CD4-positive, alpha-beta T cell treated with Interleukin-12 subunit alpha and Interleukin-12 subunit beta, for 1 hour (primary cell): Measurements from ENCODE around the gene FHL2.

ENCODE experiments used
- DNase-seq: peaks from one replicate; pipeline ENCODE4 v3.0.0-alpha.2; 2020

FHL2 gene

DNA sequence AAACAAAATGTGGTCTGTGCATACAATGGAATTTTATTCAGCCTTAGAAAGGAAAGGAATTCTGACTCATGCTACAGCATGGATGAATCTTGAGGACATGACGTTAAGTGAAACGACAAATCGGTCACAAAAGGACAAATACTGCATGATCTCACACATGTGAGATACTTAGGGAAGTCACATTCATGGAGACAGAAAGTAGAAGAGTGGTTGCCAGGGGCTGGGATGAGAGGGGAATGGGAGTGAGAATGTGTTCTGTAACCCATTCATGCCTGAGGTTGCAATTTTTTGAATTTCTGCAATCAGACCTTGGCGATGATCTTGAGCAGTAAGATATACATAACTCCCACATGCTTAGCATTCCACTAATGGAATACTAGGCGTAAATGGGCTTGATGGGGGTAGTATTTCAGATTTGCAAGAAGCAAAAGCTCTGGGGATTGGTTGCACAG lies 22.0 kb downstream of the FHL2 start:
- DNase-seq, result no peak

DNA sequence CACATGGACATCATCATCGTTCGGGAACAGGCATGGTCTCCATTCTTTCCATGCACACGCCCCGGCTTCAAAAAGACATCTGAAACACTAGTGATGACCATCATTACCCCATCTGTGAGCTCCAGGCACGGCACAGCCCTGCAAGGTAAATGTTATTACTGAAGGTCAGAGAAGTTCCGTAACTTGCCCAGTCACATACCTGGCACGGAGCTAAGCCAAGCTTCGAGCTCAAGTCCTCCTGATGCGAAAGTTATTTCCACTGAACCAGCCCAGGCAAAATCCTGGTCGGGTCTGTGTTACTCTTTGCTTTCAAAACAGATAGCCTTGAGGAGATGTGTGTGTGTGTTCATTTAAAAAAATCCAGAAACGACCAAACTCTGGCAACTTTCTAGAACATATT lies 22.8 kb downstream of the FHL2 start:
- DNase-seq, result no peak

DNA sequence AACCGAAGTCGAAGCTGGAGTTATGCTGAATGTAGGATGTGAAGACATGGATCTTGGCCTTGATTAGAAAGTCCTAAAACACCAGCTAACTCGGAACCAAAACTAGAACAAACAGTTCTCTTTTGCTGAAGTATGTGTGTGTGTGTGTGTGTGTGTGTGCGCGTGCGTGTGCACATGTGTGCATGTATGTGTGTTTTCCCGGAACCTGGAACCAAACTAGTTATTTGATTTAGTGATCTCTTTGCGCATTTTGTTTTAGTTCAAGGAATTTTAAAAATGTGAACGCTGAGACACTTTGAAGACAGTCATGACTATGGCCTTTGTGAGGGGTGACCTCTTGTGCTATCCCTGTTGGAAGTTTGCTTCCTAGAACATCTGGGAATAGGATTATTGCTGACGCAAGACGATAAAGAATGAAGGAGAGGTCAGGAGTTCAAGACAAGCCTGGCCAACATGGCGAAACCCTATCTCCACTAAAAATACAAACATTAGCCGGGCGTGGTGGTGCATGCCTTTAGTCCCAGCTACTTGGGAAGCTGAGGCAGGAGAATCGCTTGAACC lies 23.8 kb downstream of the FHL2 start:
- no peak for DNase-seq

- DNase-seq, result peak; percentile 45
Observed at GRCh38 chr2:105373895-105374401, 24.9 kb downstream of the FHL2 start.

DNA sequence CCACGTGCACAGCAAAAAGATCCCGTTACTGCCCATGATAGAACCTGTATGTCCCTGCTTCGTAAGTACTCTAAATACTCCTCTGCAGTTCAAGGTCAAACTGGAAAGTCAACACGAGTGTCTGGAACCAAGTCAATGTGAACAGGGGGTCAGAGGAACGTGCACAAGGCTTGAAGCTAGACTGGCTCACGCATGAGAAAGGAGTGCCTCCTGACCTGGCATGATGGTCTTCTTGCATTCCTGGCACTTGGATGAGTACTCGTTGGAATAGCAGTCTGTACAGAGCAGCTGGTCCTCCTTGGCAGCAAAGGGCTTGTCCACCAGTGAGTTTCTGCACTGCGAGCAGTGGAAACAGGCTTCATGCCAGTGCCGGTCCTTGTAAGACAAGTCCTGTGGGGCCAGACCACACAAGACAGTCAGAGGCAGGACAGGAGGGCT lies 25.5 kb downstream of the FHL2 start:
- no peak for DNase-seq

DNA sequence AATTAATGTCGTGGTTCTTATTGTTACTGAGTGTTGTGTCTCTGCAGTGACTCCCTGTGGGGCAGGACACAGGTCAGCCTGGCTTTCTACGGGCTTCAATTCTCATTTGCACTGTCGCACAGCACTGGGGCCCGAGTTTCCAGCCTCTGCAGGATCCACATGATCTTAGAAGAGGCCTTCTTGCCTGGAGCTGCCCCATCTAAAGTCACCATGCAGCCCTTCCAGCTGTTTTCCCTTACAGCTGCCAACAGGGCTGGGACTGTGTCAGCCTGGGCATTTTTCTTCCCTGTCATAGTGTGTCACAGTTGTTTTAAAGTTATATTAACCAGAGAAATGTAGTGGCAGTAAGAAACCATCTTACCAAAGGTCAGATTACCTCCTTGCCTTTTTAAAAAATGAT lies 27.0 kb downstream of the FHL2 start:
- no peak for DNase-seq

- DNase-seq, result no peak
Observed at GRCh38 chr2:105371156-105371555, 27.7 kb downstream of the FHL2 start.

DNA sequence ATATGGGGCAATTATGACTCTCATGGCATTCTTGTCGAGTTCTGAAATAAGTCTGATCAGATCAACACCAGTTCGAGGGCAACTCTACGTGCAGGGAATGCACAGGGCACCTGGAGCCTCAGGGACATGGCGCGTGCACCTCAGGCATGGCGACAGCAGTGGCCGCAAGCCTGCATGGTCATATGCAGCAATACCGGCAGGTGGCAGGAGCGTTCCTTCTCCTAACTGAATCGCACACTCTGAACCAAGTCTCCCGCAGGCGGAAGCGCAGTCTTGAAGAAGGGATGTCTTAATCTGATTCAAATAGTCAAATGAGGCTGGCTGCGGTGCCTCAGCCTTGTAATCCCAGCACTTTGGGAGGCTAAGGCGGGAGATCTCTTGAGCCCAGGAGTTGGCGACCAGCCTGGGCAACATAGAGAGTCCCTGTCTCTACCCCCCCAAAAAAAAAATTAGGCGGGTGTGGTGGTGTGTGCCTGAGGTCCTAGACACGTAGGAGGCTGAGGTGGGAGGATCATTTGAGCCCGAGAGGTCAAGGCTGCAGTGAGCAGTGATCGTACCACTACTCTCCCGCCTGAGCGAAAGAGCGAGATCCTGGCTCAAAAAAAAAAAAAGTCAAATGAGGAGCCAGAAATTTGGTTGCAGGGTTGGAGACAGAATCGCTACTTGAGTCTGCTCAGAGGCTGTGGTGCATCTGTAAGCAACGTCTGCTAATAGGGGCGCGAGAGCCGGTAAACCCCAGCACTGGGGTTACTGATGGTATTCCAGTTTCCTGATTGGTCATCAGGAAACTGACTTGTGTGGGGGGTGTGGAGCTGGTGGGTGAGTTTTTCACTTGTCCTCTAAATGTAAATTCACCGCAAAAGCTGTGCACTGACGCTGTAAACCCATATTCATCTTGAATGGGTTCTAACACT lies 28.8 kb downstream of the FHL2 start:
- DNase-seq, result peak; percentile 85

DNA sequence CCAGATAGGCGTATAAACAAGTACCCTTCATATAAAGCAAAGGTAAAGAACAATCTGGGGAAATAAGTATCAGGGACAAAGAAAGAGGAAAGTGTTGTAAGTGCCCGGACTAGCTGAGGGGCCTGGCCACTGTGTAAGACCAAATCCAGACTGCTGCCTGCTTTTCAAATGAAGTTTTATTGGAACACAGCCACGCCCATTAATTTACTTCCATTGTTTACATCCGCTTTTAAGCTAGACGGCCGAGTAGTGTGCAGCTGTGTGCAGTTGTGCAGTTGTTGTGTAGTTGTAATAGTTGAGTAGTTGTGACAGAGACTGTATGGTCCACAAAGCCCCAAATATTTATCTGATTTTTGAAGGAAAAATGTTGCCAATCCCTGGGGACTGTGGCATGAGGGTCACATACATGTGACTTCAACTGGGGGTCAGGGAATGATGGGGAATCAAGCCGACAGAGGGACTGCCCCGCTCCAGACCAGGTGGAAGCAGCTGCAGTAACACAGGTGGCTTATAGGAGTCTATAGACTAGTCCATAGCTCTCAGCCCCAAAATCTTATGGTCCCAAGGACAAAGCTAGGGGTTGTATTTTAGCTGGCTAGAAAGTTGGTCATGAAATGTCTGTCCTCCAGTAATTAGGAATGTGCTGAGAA lies 30.0 kb downstream of the FHL2 start:
- DNase-seq, result no peak

- DNase-seq, result no peak
Observed at GRCh38 chr2:105365206-105365605, 33.6 kb downstream of the FHL2 start.

DNA sequence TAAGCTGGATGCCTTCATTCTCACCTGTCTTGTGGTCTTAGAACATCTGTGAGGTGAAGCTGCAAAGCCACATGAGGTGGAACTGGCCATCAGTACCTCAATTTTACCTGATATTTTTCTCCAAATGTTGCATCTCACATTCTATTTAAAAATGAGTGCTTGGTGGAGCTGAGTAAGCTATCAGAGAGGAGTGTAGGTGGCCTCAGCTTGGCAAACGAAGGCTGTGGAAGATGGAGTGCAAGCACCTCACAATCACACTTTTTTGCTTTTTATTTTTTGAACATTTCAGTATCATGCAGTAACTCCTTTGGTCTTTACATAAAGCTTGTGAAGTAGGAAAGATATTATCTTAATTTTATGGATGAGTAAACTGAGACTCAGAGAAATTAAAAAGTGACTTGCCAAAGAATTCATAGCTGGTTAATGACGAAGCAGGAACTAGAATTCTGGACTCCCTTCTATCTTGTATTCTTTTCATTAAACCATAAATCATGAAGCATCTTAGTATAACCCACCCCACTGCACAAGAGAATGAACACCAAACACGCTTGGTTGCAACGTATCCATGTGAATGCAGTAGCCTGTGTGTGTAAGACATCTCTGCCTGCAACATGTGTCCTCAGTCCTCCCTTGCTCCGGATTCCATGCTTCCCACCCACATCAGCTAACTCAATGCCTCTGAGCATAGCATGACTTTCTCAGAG lies 34.3 kb downstream of the FHL2 start:
- DNase-seq, result no peak

DNA sequence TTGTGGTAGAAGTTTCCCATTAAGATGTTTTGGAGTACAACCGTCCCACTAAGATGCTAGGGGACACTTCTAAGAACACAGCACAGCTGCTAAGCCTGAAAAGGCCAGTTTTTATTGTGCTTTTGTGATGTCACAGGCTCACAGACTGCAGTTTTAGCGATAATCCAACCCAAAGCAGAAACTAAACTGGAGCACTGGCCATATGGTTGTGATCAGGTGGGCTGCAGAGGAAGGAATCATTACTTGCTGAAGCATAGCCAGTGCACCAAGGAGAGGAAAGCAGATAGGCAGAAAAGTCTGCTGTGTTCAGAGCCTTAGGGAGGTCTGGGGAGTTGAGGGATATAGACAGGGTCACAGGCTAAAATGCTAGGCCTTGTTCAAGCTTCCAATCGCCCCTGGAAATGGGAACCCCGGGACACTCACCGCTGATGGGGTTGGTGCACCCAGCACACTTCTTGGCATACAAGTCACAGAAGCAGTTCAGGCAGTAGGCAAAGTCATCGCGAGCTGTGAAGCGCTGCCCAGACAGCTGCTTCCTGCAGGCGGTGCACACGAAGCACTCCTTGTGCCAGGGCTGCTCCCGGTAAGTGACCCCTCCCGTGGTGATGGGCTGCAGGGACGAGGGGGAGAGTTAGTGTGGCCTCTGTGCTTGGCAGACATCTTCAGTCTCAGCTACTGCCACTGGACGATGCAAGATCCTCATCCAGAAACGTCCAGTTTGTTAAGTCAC lies 35.8 kb downstream of the FHL2 start:
- DNase-seq, result no peak

DNA sequence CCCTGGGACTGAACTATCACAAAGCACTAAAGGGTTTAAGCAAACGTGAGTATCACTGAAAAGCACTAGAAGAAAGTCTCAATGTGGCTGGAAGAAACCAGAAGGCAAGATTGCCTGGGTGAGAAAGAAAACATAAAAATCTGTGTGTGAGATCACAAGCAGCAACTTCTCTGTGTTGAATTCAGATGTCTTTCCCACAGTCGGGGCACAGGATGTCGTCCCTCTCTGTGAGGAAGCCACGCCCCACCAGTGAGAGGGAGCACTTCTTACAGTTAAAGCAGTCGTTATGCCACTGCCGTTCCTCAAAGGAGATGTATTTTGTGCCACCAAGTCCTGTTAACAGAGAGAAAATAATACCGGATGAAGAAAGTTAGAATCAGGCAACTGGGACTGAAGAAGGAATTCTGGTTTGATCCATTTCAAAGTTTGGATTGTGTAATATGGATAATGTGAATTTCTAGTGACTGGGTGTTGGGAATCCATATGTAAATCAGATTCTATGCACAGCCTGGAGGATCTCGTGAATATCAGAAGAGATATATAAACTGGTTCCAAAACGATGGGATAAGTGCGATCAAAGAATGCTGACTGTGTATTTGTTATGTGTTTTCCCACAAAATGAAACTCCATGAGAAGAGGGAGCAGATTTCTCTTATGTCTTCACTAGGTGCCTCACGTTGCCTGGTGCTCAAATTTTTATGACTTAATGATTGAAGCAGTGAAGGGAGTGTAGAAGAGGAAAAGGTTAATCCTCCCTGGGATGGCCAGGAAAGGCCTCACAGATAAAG lies 37.6 kb downstream of the FHL2 start:
- no peak for DNase-seq

DNA sequence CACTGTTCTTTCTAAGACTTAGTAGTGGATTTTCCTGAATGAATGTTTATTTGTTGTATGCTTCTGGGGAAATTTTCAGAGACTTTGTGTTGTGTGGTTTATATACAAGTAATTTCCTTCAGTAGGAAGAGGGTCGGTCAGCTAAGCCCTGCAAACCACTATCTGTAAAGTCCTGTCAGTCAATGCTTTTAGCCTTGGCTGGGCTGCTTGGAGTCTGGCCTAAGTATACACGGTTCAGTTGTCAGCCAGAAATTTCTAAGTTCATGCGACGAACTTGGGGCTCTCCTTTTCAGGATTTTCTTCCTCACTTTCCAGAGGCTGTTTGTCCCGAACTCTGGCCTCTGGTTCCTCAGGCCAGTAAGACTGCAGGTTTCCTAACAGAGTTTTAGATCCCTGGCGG lies 40.3 kb downstream of the FHL2 start:
- DNase-seq, result no peak

DNA sequence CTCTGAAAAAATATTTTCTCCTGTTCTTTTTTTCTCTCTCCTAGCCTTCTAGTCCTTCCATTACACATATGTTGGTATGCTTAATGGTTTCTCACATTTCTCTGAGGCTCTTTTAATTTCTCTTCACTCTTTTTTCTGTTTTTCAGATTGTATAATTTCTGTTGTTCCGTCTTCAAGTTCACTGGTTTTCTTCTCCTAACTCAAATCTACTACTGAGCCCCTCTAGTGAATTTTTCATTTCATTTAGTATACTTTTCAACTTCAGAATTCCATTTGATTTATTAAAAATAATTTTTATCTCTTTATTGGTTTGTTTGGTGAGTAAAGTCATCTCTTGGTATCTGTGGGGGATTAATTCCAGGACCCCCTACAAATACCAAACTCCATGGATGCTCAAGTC lies 41.7 kb downstream of the FHL2 start:
- DNase-seq, result no peak

- peak; percentile 40 for DNase-seq
Observed at GRCh38 chr2:105344704-105345345, 54.0 kb downstream of the FHL2 start.

DNA sequence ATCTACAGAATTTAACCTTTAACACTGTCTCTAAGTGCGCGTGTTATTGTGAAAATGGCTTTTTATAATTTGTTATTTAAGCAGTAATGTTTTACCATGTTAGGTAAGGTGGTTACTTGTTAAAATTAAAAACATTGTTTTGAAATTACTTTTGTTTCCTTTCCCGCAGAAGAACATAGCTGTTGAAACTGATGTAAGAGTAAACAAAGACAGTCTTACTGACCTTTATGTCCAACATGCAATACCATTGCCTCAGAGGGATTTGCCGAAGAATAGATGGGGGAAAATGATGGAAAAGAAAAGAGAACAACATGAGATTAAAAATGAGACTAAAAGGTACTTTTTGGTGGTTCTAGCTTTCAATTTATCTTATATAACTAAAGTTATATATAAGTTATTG lies 59.4 kb downstream of the FHL2 start:
- DNase-seq, result no peak

DNA sequence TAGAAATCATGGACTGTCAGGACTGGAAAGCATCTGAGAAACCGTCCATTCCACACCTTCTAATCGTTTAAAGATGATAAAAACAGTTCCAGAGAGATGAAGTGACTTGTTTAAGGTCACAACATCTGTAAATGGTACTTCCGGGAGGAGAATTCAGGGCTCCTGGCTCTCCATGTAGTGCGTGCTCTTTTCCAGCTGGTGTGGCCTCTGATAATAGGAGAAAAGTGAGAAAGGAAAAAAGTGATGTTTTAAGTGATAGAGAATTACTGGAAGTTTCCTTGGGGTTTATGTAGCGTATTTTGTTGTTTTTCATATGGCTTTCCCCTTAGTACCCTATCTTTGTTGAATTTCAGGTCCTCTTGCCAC lies 60.8 kb downstream of the FHL2 start:
- DNase-seq, result peak; percentile 14

DNA sequence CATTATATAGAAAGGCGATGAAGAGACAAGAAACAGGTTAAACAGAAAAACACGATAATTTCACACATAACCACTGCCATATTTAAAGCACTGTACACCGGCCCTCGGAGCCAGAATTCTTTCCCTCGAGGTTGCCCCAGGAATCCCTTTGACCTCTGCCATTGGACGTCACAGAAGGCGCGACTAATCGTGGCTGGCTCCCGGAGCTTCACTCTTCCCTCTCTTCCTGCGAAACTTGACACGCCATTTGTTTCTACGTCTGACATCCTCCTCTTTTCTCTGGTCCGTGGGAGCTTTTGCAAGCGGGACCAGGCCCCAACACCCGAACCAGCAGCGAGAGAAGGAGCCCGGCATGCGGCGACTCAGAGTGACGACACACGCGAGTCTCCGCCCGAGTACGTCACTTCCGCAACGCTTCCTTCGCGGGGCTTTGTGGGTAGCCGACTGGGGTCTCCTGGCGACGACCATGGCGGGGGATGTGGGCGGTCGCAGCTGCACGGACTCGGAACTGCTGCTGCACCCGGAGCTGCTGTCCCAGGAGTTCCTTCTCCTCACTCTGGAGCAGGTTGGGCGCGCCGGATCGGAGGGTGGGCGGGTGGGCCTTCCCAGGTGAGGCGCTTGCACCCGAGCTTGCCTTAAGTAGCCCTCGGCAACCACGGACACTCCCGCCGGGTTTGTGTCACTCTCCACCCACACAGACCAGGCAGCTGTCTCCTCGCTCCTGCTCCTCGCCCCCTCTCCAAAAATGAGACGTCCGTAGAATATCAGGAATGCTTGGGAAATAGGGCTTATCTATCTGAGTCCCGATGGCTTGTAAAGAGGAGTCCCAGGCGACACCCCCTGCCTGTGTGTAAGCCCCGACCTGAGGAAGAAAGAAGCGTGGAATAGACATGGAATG lies 61.5 kb downstream of the FHL2 start, which contains the start of gene C2orf49:
C2orf49 (plus strand) TSS at position 419 of the 898 bp plus-strand sequence; CDS start at position 467, 48 bp downstream.
- DNase-seq, result peak; percentile 91

DNA sequence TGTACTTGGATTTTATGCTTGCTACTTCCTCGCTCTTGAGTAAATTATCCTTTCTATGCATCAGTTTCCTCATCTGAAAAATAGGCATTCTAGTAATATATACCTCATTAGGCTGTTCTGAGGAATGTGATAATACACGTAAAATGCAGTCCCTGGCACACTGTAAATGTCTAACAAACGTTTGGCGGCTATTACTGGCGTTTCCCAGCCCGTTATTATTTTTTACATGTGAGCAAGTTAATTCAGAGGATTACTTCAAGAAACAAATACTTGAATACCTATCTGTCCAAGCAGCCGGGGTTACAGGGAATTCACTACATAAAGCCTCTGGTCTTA lies 62.1 kb downstream of the FHL2 start:
- DNase-seq, result no peak
